Endothelial cell of umbilical vein (primary cell): ENCODE measurements around the gene TCERG1L. TPM values are rescaled to one million over a fixed set of nuclear protein-coding genes. Genes with fewer than 3 reads are reported as not detected.

ENCODE experiments used
- BruUV-seq: library from RNA; stranded (reverse); fragments of 400-500 nt; replicated peaks from 2 replicates; lab custom pipeline; 2021; lab: Mats Ljungman, UMichigan
- CTCF ChIA-PET: fragments of 300-600, 350-600 bp; sonication (Branson Sonifier 250); formaldehyde crosslinking; loops from one replicate; lab custom pipeline; 2021; ENCODE audit warnings: antibody characterized with exemption, inconsistent platforms; lab: Charles Lee
- POLR2A ChIA-PET: fragments of 300-600, 350-600 bp; sonication (Branson Sonifier 250); formaldehyde crosslinking; loops from one replicate; lab custom pipeline; 2021; ENCODE audit warnings: antibody characterized with exemption, inconsistent platforms; lab: Charles Lee
- DNase-seq: peaks from one replicate; pipeline ENCODE4 v3.0.0-alpha.2; 2011; ENCODE audit warnings: low read depth, low spot score
- FAIRE-seq: peaks from 2 replicates; lab custom pipeline; 2011; peaks lifted over from hg19 to GRCh38; lab: Jason Lieb, UNC
- H2AFZ ChIP-seq: 2 replicates; pipeline ENCODE4 v1.6.0; 2012; ENCODE audit warnings: low read depth, low read length, control low read depth, inconsistent platforms
- H3K27ac ChIP-seq: 2 replicates; pipeline ENCODE4 v1.5.1; 2011; ENCODE audit warnings: low read depth, mild to moderate bottlenecking, control low read depth, low read length, moderate library complexity; ENCODE audit not compliant: insufficient read depth
- H3K27me3 ChIP-seq, 2 experiments: 2 replicates each; pipeline versions ENCODE4 v1.6.0 to v1.6.1; 2011; ENCODE audit warnings: low read length in 2 of 2, mixed read lengths in 1 of 2; ENCODE audit not compliant: control insufficient read depth in 2 of 2, insufficient read depth in 2 of 2
- H3K36me3 ChIP-seq, 2 experiments: 2 replicates in 1 of 2; 3 replicates in 1 of 2; pipeline ENCODE4 v1.5.1; 2011; ENCODE audit warnings: low read length in 2 of 2, mild to moderate bottlenecking in 1 of 2, moderate library complexity in 1 of 2; ENCODE audit not compliant: control insufficient read depth in 2 of 2, insufficient read depth in 2 of 2; ENCODE audit errors: extremely low read depth in 1 of 2
- H3K4me1 ChIP-seq: 3 replicates; pipeline ENCODE4 v1.5.1; 2011; ENCODE audit warnings: mild to moderate bottlenecking, low read length; ENCODE audit not compliant: control insufficient read depth, insufficient read depth; ENCODE audit errors: extremely low read depth
- H3K4me2 ChIP-seq: 2 replicates; pipeline ENCODE4 v1.6.1; 2011; ENCODE audit warnings: low read length, control low read depth, mixed read lengths; ENCODE audit not compliant: insufficient read depth
- H3K4me3 ChIP-seq, 3 experiments: fragments of 200-600 bp in 1 of 3; sonication (generic), shearing (Covaris generic) in 1 of 3; replicated peaks in 1 of 3; 2 replicates each; pipeline ENCODE4 v1.5.1; 2011 to 2016; ENCODE audit warnings: control low read depth in 3 of 3, low read length in 3 of 3, mild to moderate bottlenecking in 2 of 3, inconsistent platforms in 1 of 3, low read depth in 1 of 3, moderate library complexity in 1 of 3; ENCODE audit not compliant: insufficient read depth in 1 of 3
- H3K79me2 ChIP-seq: 2 replicates; pipeline ENCODE4 v1.6.0; 2012; ENCODE audit warnings: low read length, inconsistent platforms; ENCODE audit not compliant: control insufficient read depth, insufficient read depth
- H3K9ac ChIP-seq: replicated peaks from 2 replicates; pipeline ENCODE3; 2011; ENCODE audit warnings: low read length, control low read depth; ENCODE audit not compliant: insufficient read depth; ENCODE audit errors: extremely low read depth
- H3K9me1 ChIP-seq: replicated peaks from 3 replicates; pipeline ENCODE4 v1.6.0; 2011; ENCODE audit warnings: mild to moderate bottlenecking, low read length; ENCODE audit not compliant: control insufficient read depth, insufficient read depth; ENCODE audit errors: extremely low read depth
- H3K9me3 ChIP-seq: replicated peaks from 2 replicates; pipeline ENCODE4 v1.5.1; 2012; ENCODE audit warnings: low read length, inconsistent platforms; ENCODE audit not compliant: control insufficient read depth, insufficient read depth
- H4K20me1 ChIP-seq: replicated peaks from 2 replicates; pipeline ENCODE3; 2011; ENCODE audit warnings: mild to moderate bottlenecking, low read length; ENCODE audit not compliant: control insufficient read depth, insufficient read depth; ENCODE audit errors: extremely low read depth
- FOS ChIP-seq: IDR thresholded peaks from 2 replicates; pipeline ENCODE4 v1.6.1; 2011; ENCODE audit warnings: mild to moderate bottlenecking, low read length, moderate library complexity, borderline replicate concordance; ENCODE audit not compliant: insufficient read depth
- GATA2 ChIP-seq: IDR thresholded peaks from 2 replicates; pipeline ENCODE4 v1.7.0; 2011; ENCODE audit warnings: low read depth, mild to moderate bottlenecking, moderate library complexity, mixed read lengths, low read length; ENCODE audit not compliant: insufficient read length, insufficient read depth
- POLR2AphosphoS5 ChIP-seq: IDR thresholded peaks from 2 replicates; pipeline ENCODE4 v1.6.1; 2012; ENCODE audit warnings: low read depth, mild to moderate bottlenecking, control low read depth, low read length, moderate library complexity; ENCODE audit not compliant: insufficient read depth
- dilution Hi-C: fragments of 300-500 bp; cut with MboI; formaldehyde crosslinking; loops from one replicate; pipeline ENCODE4 v1.15.0; 2019; ENCODE audit warnings: low sequenced_read_pairs; ENCODE audit not compliant: extremely low pct_ligation_motif_present
- intact Hi-C: fragments of 100-400 bp; cut with micrococcal nuclease; formaldehyde crosslinking; loops from one replicate; pipeline ENCODE4 v1.10.0; 2022
- polyA plus RNA-seq, 4 experiments: library from polyadenylated mRNA; depleted of rRNA in 3 of 4; stranded (reverse) in 3 of 4; unstranded in 1 of 4; fragments of >200 nt; gene quantifications; 2 replicates each; pipeline versions ENCODE4 v1.2.1 to v1.2.3, GENCODE V29; 2011 to 2012; ENCODE audit warnings: missing spikeins in 1 of 4
- total RNA-seq: library from RNA; stranded (reverse); gene quantifications from 2 replicates; pipeline ENCODE4 v1.2.3, GENCODE V29; 2021

The TCERG1L gene
- total and polyA plus RNA-seq, 2 donors (not counting 3 experiments of a cell fraction or from before 2014, with no cell fraction given) = not detected

DNA sequence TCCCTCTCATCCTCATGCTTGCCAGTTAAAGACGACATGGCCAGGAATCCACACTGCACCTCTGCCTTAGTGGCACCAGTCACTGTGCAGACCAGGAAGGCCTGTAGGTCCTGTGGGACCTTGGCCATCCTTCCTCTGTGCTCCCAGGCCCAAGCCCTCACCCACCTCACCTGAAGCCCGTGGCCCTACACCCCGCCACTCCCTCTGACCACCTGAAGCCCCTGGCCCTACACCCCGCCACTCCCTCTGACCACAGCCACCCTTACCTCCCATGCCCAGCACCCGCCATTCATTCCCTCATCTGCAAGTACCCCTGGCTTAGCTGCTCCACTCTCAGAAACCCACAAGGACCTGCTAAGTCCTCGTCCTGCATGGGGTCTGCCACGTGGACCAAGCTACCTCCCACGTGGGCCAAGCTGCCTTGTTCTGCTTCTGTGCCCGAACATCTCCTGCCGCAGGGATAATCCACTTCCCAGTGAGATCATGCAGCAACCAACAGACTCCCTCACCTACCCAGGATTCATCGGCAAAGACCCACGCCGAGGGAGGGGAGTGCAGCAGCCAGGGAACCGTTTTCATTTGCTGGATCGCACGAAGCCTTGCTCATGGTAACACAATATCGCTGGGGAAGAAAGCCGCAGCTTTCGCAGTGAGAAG, 151.2 kb downstream of the TCERG1L start:
- Histone ChIP-seq H3K36me3 (no peaks in the 10 kb centered on the region), H4K20me1 (no peaks in the 10 kb centered on the region), H3K4me2 (no peak overlapping the region), H3K27ac (no peak overlapping the region), H3K79me2 (no peaks in the 10 kb centered on the region), H3K9ac (no peak overlapping the region), H3K27me3 (no peaks in the 10 kb centered on the region), H3K9me1 (no peaks in the 10 kb centered on the region), H3K9me3 (peaks cover 6% of the 10 kb centered on the region), H2AFZ (no peak overlapping the region), H3K4me3 (no peak overlapping the region), H3K4me1 (no peaks in the 10 kb centered on the region)
- dilution Hi-C loops = no loop called here
- no peak for DNase-seq
- intact Hi-C loops = no loop called here
- FAIRE-seq = no peak
- no peak for TF ChIP-seq POLR2AphosphoS5
- BruUV-seq = no TSS peak
- ChIA-PET POLR2A (no interaction called here), CTCF (no interaction called here)

DNA sequence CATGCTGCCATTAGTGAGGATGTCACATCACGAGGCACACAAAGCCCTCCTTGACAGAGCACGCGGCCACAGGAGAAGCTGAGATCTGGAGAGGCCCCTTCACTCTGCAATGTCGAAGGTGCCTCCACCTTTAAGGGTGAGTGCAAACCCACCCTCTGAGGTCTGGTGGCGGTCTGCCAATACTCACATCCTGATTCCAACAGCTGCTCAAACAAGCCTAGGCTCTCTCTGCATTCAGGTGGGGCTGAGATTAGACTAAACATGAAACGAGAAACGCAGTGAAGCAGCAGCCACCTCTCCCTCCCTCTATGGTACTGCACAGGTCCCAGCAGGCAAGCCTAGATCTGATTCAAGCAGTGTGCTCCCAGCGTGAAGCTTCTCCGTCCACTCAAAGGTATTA, 151.8 kb downstream of the TCERG1L start:
- no peak for TF ChIP-seq FOS
- TF ChIP-seq GATA2 = no peak
- no peak overlapping the region for H3K27ac ChIP-seq

More for the DNA sequence above, 151.8 kb downstream of the TCERG1L start:
- peaks cover 6% of the 10 kb centered on the region for H3K9me3 ChIP-seq
- no peak overlapping the region for H3K9ac ChIP-seq
- no peaks in the 10 kb centered on the region for H3K36me3 ChIP-seq
- DNase-seq (no peak), FAIRE-seq (no peak)
- no TSS peak for BruUV-seq
- no peaks in the 10 kb centered on the region for H3K27me3 ChIP-seq
- no peak overlapping the region for H3K4me2 ChIP-seq
- no peak overlapping the region for H3K4me3 ChIP-seq
- ChIA-PET POLR2A (no interaction called here), CTCF (no interaction called here)
- intact Hi-C loops (no loop called here), dilution Hi-C loops (no loop called here)
- no peaks in the 10 kb centered on the region for H3K79me2 ChIP-seq
- H3K4me1 ChIP-seq = no peaks in the 10 kb centered on the region
- H3K9me1 ChIP-seq = no peaks in the 10 kb centered on the region
- H4K20me1 ChIP-seq = no peaks in the 10 kb centered on the region
- H2AFZ ChIP-seq = no peak overlapping the region
